ENCODE measurements around the gene HBP1. TPM values are rescaled to one million over a fixed set of nuclear protein-coding genes. Genes with fewer than 3 reads are reported as not detected.
"Not testable (repeated sequence)": the region's sequence is repeated elsewhere in the genome, so short reads cannot be mapped to it uniquely, and the experiment has no call there.

HBP1 gene
- total RNA-seq, 1 donor from 2014 or later: 30.8 TPM

DNA sequence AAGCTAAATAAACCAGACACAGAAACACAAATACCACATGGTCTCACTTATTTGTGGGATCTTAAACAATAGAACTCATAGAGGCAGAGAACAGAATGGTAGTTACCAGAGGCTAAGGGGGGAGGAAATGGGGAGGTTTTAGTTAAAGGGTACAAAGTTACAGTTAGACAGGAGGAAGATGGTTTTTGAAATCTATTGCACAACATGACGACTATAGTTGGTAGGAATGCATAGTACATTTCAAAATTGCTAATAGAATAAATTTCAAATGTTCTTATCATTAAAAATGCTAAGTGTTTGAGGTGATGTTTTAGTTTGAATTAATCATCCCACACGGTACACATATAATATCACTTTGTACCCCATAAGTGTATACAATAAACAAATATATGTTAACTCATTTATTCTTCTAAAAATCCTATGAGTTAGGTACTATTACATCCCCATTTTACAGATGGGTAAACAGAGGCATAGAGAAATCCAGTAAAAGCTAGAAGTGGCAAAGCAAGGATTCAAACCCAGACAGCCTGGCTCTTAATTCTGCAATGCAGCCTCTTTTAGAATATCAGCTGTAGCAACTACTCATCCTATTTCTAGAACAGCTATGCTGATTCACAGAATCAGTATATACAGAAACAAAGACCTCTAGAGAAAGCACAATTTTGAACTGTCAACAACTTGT, 50.9 kb downstream of the HBP1 start:
- intact Hi-C loops (cut with micrococcal nuclease): no loop called here

DNA sequence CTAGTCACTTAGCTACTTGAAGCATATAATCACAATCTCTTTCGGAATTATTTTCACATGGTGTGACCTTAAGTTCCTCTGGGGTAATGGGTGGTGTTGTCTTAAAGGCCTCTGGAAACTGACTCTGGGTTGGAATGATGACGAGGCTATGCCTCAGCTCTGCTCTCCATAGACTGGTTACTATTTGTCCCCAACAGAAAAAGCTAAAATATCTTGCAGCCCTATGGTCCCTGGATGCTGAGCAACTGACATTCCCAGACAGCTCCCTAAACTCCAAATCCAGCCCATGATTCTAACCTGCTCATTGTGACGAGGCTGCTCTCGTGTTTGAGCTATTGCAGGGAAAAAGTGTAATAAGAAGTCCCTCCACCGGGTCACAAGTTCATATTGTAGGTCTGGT, 51.6 kb downstream of the HBP1 start:
- intact Hi-C loops (cut with micrococcal nuclease): no loop called here

GRCh38 chr7:107220806-107221205, 52.0 kb downstream of the HBP1 start:
- intact Hi-C loops (cut with micrococcal nuclease): not testable (repeated sequence)

- intact Hi-C loops (cut with micrococcal nuclease): no loop called here
These were observed 55.8 kb downstream of the HBP1 start for GRCh38 chr7:107224374-107225223.

- intact Hi-C loops (cut with micrococcal nuclease): no loop called here
These were observed 59.5 kb downstream of the HBP1 start for GRCh38 chr7:107228291-107228690.

DNA sequence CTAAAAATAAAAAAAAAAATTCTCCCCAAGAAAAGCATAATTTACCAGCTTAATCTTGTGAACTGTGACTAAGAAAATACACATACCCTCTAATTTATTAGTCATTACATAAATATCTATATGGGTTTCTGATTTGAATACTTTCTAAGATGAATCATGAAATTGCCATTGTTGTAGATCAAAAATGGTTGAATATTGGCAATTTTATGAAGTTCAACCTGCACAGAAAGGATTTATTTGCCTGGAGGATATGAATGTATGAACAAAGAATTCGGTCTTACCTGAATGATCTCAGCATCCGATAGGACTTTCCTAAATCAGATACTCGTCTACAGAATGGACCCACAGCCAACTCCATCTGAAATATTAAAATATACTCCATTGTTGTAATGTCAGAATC, 61.5 kb downstream of the HBP1 start:
- intact Hi-C loops (cut with micrococcal nuclease): no loop called here

- intact Hi-C loops (cut with micrococcal nuclease): no loop called here
These were observed 63.8 kb downstream of the HBP1 start for GRCh38 chr7:107232568-107233090.

DNA sequence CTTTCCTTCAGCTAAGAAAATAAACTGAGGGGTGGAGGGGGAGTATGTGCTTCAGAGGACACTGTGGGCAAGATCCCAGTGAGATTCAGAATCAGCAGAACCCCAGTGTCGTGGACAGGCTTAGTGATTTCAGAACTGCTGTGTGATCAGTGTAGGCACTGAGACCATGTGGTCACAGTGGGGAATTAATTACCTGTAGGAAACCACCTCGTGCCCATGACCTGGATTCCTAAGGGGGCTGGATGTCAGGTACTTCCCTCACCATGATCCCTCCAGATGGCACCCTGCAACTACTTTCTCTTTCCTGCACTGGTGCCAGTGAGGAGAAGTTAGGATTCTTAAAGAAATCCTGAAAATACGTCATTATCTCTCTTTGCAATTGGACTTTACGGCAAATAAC, 64.4 kb downstream of the HBP1 start:
- intact Hi-C loops (cut with micrococcal nuclease): no loop called here

DNA sequence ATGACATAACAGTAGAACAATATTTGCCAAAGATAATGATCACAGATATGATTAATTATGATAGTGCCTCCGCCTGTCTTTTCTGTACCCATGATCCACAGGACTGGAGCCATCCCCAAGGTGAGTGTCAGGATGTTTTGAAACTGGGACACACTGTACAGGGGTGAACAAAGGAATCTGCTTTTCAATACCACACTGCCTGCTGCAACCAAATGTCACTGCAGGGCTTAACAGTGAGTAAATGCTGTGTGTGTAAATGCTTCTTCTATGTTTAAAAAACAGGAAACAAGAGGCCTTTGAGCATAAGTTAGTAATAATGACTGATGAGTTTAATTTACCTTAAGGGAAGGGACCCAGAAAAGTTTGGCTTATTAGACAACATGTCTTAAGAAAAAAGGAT, 65.2 kb downstream of the HBP1 start:
- intact Hi-C loops (cut with micrococcal nuclease): no loop called here

GRCh38 chr7:107234436-107234835, 65.6 kb downstream of the HBP1 start:
- intact Hi-C loops (cut with micrococcal nuclease): no loop called here

- intact Hi-C loops (cut with micrococcal nuclease): no loop called here
These were observed 68.1 kb downstream of the HBP1 start for GRCh38 chr7:107236862-107237261.

- intact Hi-C loops (cut with micrococcal nuclease): no loop called here
These were observed 68.6 kb downstream of the HBP1 start for GRCh38 chr7:107237451-107237850.

- intact Hi-C loops (cut with micrococcal nuclease): no loop called here
These were observed 73.5 kb downstream of the HBP1 start for GRCh38 chr7:107242267-107242666.

DNA sequence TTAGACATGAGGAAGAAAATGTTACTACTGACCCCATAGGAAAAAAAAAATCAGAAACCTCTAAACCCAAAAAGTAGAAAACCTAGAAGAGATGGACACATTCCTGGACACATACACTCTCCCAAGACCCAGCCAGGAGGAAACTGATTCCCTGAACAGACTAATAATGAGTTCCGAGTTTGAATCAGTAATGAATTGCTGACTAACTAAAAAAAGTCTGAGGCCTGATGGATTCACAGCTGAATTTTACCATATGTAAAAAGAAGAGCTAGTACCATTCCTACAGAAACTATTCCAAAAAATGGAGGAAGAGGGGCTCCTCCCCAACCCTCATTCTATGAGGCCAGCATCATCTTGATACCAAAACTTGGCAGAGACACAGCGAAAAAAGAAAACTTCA, 75.8 kb downstream of the HBP1 start:
- intact Hi-C loops (cut with micrococcal nuclease): no loop called here

- intact Hi-C loops (cut with micrococcal nuclease): not testable (repeated sequence)
These were observed 78.0 kb downstream of the HBP1 start for GRCh38 chr7:107246836-107247235.

DNA sequence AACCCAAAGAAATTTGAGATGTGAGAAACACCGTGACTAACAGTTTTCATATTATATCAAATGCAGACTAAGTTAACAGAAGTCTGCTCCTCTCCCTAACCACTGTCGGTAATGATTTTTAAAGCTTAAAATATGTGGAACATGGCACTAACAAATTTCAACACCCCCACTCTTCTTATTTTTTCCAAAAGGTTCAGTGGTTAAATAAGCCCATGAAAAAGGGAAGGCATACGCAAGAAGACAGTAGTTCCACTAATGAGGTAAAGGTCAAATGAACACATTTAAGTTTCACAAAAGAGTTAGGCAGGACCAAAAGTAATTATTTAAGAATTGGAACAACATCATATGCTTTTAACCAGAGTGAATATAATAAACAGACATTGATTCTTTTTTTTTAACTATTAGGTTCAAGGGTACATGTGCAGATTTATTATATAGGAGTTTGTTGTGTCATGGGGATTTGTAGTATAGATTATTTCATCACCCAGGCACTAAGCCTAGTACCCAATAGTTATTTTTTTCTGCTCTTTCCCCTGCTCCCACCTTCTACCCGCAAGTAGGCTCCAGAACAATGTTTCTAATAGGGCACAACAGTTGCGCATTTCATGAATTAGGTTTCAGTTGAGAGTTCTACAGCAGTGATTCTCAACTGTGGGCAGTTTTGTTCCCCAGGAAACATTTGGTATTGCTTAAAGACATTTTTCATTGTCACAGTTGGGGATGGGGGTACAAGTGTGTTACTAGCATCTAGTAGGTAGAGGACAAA, 79.9 kb downstream of the HBP1 start:
- intact Hi-C loops (cut with micrococcal nuclease): no loop called here

DNA sequence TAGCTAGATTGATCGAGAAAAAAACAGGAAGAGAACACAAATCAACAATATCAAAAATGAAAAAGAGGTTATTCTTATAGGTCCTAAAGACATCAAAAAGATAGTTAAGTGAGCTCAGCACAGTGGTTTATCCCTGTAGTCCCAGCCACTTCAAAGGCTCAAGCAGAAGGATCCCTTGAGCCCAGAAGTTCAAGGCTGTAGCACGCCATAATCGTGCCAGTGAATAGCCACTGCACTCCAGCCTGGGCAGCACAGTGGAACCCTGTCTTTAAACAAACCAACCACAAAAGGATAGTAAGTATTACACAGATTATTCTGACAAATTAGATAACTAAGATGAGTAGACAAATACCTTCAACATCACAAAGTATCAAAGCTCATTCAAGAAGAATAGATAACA, 83.2 kb downstream of the HBP1 start:
- intact Hi-C loops (cut with micrococcal nuclease): no loop called here

Other genes with a start within 250 kb of the HBP1 start
- 0.63 and 1.1 TPM in 2 replicates for gene PRKAR2B, start 124.3 kb upstream of the HBP1 start, total RNA-seq

Data from T-helper 1 cell treated with Interleukin-12 subunit alpha and Interleukin-12 subunit beta and Interleukin-4 antibody, amounts not matched to agents 30 ng/mL and 1 ng/mL, for 36 hours (primary cell).